GM18526 (cell line): Measurements from ENCODE around the gene POLR1B.

Experiments
- POLR2A ChIP-seq: IDR thresholded peaks from 3 replicates; pipeline ENCODE4 v1.6.1; 2011; ENCODE audit not compliant: insufficient read length; ENCODE audit errors: extremely low read depth

POLR1B gene

GRCh38 chr2:112621790-112622527 lies 79.7 kb downstream of the POLR1B start:
- TF ChIP-seq POLR2A: no peak

- no peak for TF ChIP-seq POLR2A
Observed at GRCh38 chr2:112622528-112622849, 80.2 kb downstream of the POLR1B start.

GRCh38 chr2:112623913-112624777 lies 81.9 kb downstream of the POLR1B start:
- no peak for TF ChIP-seq POLR2A

GRCh38 chr2:112625474-112626114 lies 83.3 kb downstream of the POLR1B start:
- TF ChIP-seq POLR2A: no peak

GRCh38 chr2:112626604-112627059 lies 84.4 kb downstream of the POLR1B start:
- no peak for TF ChIP-seq POLR2A
